Liver (tissue), 9 donors: ENCODE results near the gene LRRC71. TPM values are rescaled to one million over a fixed set of nuclear protein-coding genes. Genes with fewer than 3 reads are reported as not detected.

ENCODE experiments used
- DNase-seq: peaks from one replicate; pipeline ENCODE4 v3.0.0-alpha.2; 2017; ENCODE audit warnings: low spot score
- H3K27ac ChIP-seq, 2 donors: one replicate each; pipeline ENCODE4 v1.7.0; 2013; ENCODE audit warnings: inconsistent platforms in 2 of 2, low read length in 2 of 2, control low read depth in 1 of 2, low read depth in 1 of 2, mild to moderate bottlenecking in 1 of 2
- H3K27me3 ChIP-seq, 4 donors: one replicate each; pipeline versions ENCODE4 v1.6.1 to v1.7.0; 2013; ENCODE audit warnings: low read length in 3 of 4, inconsistent platforms in 1 of 4, mild to moderate bottlenecking in 1 of 4, moderate library complexity in 1 of 4; ENCODE audit not compliant: control insufficient read depth in 4 of 4, insufficient read depth in 4 of 4
- H3K36me3 ChIP-seq, 4 donors: one replicate each; pipeline versions ENCODE4 v1.6.1 to v1.7.0; 2013; ENCODE audit warnings: low read length in 3 of 4, mild to moderate bottlenecking in 3 of 4, low read depth in 1 of 4, moderate library complexity in 1 of 4; ENCODE audit not compliant: control insufficient read depth in 4 of 4, insufficient read depth in 3 of 4
- H3K4me1 ChIP-seq, 4 donors: one replicate each; pipeline versions ENCODE4 v1.6.1 to v1.7.0; 2013; ENCODE audit warnings: low read length in 3 of 4, mild to moderate bottlenecking in 3 of 4, moderate library complexity in 1 of 4; ENCODE audit not compliant: control insufficient read depth in 4 of 4, insufficient read depth in 4 of 4
- H3K4me3 ChIP-seq, 3 donors: one replicate each; pipeline versions ENCODE4 v1.6.1 to v1.7.0; 2013; ENCODE audit warnings: low read length in 3 of 3, control low read depth in 1 of 3, low read depth in 1 of 3, mild to moderate bottlenecking in 1 of 3
- H3K9ac ChIP-seq, 2 donors: one replicate each; pipeline ENCODE4 v1.7.0; 2013; ENCODE audit warnings: low read length in 2 of 2, mild to moderate bottlenecking in 2 of 2, moderate library complexity in 2 of 2, control low read depth in 1 of 2, low read depth in 1 of 2
- H3K9me3 ChIP-seq, 4 donors: one replicate each; pipeline versions ENCODE4 v1.6.1 to v1.7.0; 2013; ENCODE audit warnings: low read length in 3 of 4; ENCODE audit not compliant: control insufficient read depth in 4 of 4
- EGR1 ChIP-seq, 2 donors: IDR thresholded peaks; 2 replicates each; pipeline ENCODE4 v1.6.1; 2016 to 2018; ENCODE audit warnings: antibody characterized with exemption in 2 of 2, low read depth in 2 of 2
- FOXA1 ChIP-seq: IDR thresholded peaks from 2 replicates; pipeline ENCODE4 v1.6.1; 2016; ENCODE audit warnings: antibody characterized with exemption
- FOXA2 ChIP-seq: IDR thresholded peaks from 2 replicates; pipeline ENCODE4 v1.6.1; 2016; ENCODE audit warnings: antibody characterized with exemption
- GABPA ChIP-seq, 2 donors: IDR thresholded peaks in 1 of 2; conservative IDR thresholded peaks in 1 of 2; 2 replicates each; pipeline ENCODE4 v1.6.1; 2016; ENCODE audit warnings: antibody characterized with exemption in 2 of 2, mild to moderate bottlenecking in 1 of 2, moderate library complexity in 1 of 2
- HNF4A ChIP-seq, 2 donors: conservative IDR thresholded peaks; 2 replicates each; pipeline ENCODE4 v1.6.1; 2016; ENCODE audit warnings: antibody characterized with exemption in 2 of 2, mild to moderate bottlenecking in 2 of 2
- HNF4G ChIP-seq: IDR thresholded peaks from 2 replicates; pipeline ENCODE4 v1.6.1; 2016; ENCODE audit warnings: antibody characterized with exemption
- JUND ChIP-seq, 2 donors: IDR thresholded peaks; 2 replicates each; pipeline ENCODE4 v1.6.1; 2016; ENCODE audit warnings: antibody characterized with exemption in 2 of 2
- MAX ChIP-seq: IDR thresholded peaks from 2 replicates; pipeline ENCODE4 v1.6.1; 2016; ENCODE audit warnings: antibody characterized with exemption
- NR2F2 ChIP-seq: IDR thresholded peaks from 2 replicates; pipeline ENCODE4 v1.6.1; 2016; ENCODE audit warnings: antibody characterized with exemption
- RAD21 ChIP-seq, 2 donors: IDR thresholded peaks; 2 replicates each; pipeline ENCODE4 v1.6.1; 2016; ENCODE audit warnings: antibody characterized with exemption in 2 of 2, mild to moderate bottlenecking in 2 of 2
- RXRA ChIP-seq, 2 donors: IDR thresholded peaks; 2 replicates each; pipeline ENCODE4 v1.6.1; 2017 to 2018; ENCODE audit warnings: antibody characterized with exemption in 2 of 2, mild to moderate bottlenecking in 1 of 2
- SP1 ChIP-seq: IDR thresholded peaks from 2 replicates; pipeline ENCODE4 v1.6.1; 2018; ENCODE audit warnings: antibody characterized with exemption, mild to moderate bottlenecking
- TAF1 ChIP-seq: conservative IDR thresholded peaks from 2 replicates; pipeline ENCODE4 v1.6.1; 2016; ENCODE audit warnings: antibody characterized with exemption, mild to moderate bottlenecking
- YY1 ChIP-seq: IDR thresholded peaks from 2 replicates; pipeline ENCODE4 v1.6.1; 2016; ENCODE audit warnings: antibody characterized with exemption, mild to moderate bottlenecking
- WGBS: extraction: QIAGEN DNeasy Blood & Tissue Kit; methylation state at CpG from one replicate; pipeline ENCODE4 v1.1.7; 2013; 5-methylcytosine and 5-hydroxymethylcytosine counted together
- polyA plus RNA-seq, 2 donors: library from polyadenylated mRNA; stranded (reverse) in 1 of 2; unstranded in 1 of 2; fragments of 200-250 nt in 1 of 2; fragments of >200 nt in 1 of 2; fragmentation: Nextera tagmentation in 1 of 2; extraction: Ambion mirVana in 1 of 2; gene quantifications; one replicate each; pipeline versions ENCODE4 v1.2.1 to v1.2.3, GENCODE V29; 2013 to 2015
- total RNA-seq, 2 donors: library from RNA; depleted of rRNA; stranded (reverse); fragments of >200 nt; gene quantifications; one replicate each; pipeline ENCODE4 v1.2.3, GENCODE V29; 2014
- TF ChIP-seq, protein P1 (sequence below): IDR thresholded peaks from 2 replicates; pipeline ENCODE4 v1.6.1; 2016; ENCODE audit warnings: antibody characterized with exemption
- TF ChIP-seq, protein P2 (sequence below): IDR thresholded peaks from 2 replicates; pipeline ENCODE4 v1.6.1; 2016; ENCODE audit warnings: antibody characterized with exemption, mild to moderate bottlenecking
- TF ChIP-seq, protein P3 (sequence below): fragments of 150-350 bp; IDR thresholded peaks from 2 replicates; pipeline ENCODE4 v1.5.1; 2017; ENCODE audit warnings: improper control_type of control experiment, low read depth, low read length; ENCODE audit not compliant: missing input control
- TF ChIP-seq, protein P4 (sequence below): IDR thresholded peaks from 2 replicates; pipeline ENCODE4 v1.6.1; 2016; ENCODE audit warnings: antibody characterized with exemption
- donor health status: healthy.
- donor health status: healthy.
- donor health status: healthy.
- donor health status: healthy.
- donor health status: healthy.

LRRC71 gene
- total and polyA plus RNA-seq, 4 donors: 0.10 TPM; not detected in 3

DNA sequence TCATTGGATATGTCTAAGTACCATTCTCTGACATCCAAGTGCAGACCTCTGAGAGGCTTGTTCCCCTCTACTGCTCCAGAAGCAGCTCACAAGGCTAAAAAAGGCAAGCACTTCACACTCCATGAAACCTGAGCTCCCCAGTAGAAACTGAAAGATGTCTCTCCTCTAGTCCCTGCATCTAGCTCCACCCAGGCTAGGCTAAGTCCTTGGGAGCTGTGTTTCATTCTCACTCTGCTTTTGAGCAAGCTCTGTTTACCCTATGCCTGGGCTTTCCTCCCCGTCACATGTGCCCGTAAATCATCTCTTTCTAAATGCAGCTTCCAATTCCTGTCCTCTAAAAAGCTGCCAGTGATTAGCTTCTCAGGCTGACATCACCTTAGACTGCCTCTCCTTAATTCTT lies 39.0 kb downstream of the LRRC71 start:
- no peak overlapping the region for H3K9ac ChIP-seq
- no peaks in the 10 kb centered on the region for H3K27me3 ChIP-seq
- peaks cover 12 to 83% (median 55%) of the 10 kb centered on the region in 4 donors for H3K36me3 ChIP-seq
- DNase-seq: no peak
- no peak overlapping the region for H3K4me3 ChIP-seq
- H3K27ac ChIP-seq: no peak overlapping the region
- WGBS: 95% methylated on average over 2 of the region's 2 CpGs
- TF ChIP-seq SP1 (no peak), FOXA2 (no peak), HNF4G (no peak), GABPA (IDR thresholded peaks at IDR 0.05 in 1 of 2, conservative IDR thresholded peaks at IDR 0.05 in 1 of 2) (no peak), RAD21 (IDR thresholded peaks at IDR 0.05) (no peak), TAF1 (no peak), FOXA1 (no peak), YY1 (no peak), JUND (IDR thresholded peaks at IDR 0.05) (no peak), EGR1 (IDR thresholded peaks at IDR 0.05; ENCODE audit: low read depth in 2 of 2) (no peak), RXRA (IDR thresholded peaks at IDR 0.05) (no peak), MAX (no peak), NR2F2 (no peak)
- TF ChIP-seq, protein P1, sequence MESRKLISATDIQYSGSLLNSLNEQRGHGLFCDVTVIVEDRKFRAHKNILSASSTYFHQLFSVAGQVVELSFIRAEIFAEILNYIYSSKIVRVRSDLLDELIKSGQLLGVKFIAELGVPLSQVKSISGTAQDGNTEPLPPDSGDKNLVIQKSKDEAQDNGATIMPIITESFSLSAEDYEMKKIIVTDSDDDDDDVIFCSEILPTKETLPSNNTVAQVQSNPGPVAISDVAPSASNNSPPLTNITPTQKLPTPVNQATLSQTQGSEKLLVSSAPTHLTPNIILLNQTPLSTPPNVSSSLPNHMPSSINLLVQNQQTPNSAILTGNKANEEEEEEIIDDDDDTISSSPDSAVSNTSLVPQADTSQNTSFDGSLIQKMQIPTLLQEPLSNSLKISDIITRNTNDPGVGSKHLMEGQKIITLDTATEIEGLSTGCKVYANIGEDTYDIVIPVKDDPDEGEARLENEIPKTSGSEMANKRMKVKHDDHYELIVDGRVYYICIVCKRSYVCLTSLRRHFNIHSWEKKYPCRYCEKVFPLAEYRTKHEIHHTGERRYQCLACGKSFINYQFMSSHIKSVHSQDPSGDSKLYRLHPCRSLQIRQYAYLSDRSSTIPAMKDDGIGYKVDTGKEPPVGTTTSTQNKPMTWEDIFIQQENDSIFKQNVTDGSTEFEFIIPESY: no peak
- TF ChIP-seq, protein P2, sequence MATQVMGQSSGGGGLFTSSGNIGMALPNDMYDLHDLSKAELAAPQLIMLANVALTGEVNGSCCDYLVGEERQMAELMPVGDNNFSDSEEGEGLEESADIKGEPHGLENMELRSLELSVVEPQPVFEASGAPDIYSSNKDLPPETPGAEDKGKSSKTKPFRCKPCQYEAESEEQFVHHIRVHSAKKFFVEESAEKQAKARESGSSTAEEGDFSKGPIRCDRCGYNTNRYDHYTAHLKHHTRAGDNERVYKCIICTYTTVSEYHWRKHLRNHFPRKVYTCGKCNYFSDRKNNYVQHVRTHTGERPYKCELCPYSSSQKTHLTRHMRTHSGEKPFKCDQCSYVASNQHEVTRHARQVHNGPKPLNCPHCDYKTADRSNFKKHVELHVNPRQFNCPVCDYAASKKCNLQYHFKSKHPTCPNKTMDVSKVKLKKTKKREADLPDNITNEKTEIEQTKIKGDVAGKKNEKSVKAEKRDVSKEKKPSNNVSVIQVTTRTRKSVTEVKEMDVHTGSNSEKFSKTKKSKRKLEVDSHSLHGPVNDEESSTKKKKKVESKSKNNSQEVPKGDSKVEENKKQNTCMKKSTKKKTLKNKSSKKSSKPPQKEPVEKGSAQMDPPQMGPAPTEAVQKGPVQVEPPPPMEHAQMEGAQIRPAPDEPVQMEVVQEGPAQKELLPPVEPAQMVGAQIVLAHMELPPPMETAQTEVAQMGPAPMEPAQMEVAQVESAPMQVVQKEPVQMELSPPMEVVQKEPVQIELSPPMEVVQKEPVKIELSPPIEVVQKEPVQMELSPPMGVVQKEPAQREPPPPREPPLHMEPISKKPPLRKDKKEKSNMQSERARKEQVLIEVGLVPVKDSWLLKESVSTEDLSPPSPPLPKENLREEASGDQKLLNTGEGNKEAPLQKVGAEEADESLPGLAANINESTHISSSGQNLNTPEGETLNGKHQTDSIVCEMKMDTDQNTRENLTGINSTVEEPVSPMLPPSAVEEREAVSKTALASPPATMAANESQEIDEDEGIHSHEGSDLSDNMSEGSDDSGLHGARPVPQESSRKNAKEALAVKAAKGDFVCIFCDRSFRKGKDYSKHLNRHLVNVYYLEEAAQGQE: no peak
- TF ChIP-seq, protein P3, sequence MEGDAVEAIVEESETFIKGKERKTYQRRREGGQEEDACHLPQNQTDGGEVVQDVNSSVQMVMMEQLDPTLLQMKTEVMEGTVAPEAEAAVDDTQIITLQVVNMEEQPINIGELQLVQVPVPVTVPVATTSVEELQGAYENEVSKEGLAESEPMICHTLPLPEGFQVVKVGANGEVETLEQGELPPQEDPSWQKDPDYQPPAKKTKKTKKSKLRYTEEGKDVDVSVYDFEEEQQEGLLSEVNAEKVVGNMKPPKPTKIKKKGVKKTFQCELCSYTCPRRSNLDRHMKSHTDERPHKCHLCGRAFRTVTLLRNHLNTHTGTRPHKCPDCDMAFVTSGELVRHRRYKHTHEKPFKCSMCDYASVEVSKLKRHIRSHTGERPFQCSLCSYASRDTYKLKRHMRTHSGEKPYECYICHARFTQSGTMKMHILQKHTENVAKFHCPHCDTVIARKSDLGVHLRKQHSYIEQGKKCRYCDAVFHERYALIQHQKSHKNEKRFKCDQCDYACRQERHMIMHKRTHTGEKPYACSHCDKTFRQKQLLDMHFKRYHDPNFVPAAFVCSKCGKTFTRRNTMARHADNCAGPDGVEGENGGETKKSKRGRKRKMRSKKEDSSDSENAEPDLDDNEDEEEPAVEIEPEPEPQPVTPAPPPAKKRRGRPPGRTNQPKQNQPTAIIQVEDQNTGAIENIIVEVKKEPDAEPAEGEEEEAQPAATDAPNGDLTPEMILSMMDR: no peak
- no peaks in the 10 kb centered on the region for H3K9me3 ChIP-seq
- no peaks in the 10 kb centered on the region for H3K4me1 ChIP-seq

- WGBS: 92% methylated on average over 6 of the region's 6 CpGs
- Histone ChIP-seq H3K9me3 (no peaks in the 10 kb centered on the region), H3K9ac (no peak overlapping the region), H3K4me1 (no peaks in the 10 kb centered on the region), H3K27ac (no peak overlapping the region), H3K4me3 (no peak overlapping the region), H3K27me3 (no peaks in the 10 kb centered on the region), H3K36me3 (peaks cover 12 to 78% (median 55%) of the 10 kb centered on the region in 4 donors)
- no peak for DNase-seq
- TF ChIP-seq JUND (IDR thresholded peaks at IDR 0.05): no peak
- TF ChIP-seq TAF1: no peak
- TF ChIP-seq HNF4A (conservative IDR thresholded peaks at IDR 0.05): no peak
- TF ChIP-seq, protein P4, sequence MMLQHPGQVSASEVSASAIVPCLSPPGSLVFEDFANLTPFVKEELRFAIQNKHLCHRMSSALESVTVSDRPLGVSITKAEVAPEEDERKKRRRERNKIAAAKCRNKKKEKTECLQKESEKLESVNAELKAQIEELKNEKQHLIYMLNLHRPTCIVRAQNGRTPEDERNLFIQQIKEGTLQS: no peak
- no peak for TF ChIP-seq SP1
- TF ChIP-seq, protein P1: no peak
- TF ChIP-seq RAD21 (IDR thresholded peaks at IDR 0.05): no peak
- TF ChIP-seq, protein P2: no peak
- TF ChIP-seq FOXA1: no peak
- TF ChIP-seq HNF4G: no peak
Observed at GRCh38 chr1:156959925-156960324, 39.5 kb downstream of the LRRC71 start.
